HG02798 (cell line): ENCODE measurements around the gene CACNG4.
"Not testable (repeated sequence)": the region's sequence is repeated elsewhere in the genome, so short reads cannot be mapped to it uniquely, and the experiment has no call there.

Source experiments
- ATAC-seq: cut with Tn5 transposase; IDR thresholded peaks from one replicate; pipeline ENCODE4 v1.9.1; 2021; ENCODE audit warnings: mild to moderate bottlenecking; ENCODE audit not compliant: unreplicated experiment, poor library complexity

CACNG4 gene

GRCh38 chr17:66960613-66961012, 3.9 kb upstream of the CACNG4 start:
- no peak for ATAC-seq

- no peak for ATAC-seq
Measured at GRCh38 chr17:66963521-66963908, 992 bp upstream of the CACNG4 start.

- no peak for ATAC-seq
Measured at GRCh38 chr17:66964930-66965800, 658 bp downstream of the CACNG4 start.

DNA sequence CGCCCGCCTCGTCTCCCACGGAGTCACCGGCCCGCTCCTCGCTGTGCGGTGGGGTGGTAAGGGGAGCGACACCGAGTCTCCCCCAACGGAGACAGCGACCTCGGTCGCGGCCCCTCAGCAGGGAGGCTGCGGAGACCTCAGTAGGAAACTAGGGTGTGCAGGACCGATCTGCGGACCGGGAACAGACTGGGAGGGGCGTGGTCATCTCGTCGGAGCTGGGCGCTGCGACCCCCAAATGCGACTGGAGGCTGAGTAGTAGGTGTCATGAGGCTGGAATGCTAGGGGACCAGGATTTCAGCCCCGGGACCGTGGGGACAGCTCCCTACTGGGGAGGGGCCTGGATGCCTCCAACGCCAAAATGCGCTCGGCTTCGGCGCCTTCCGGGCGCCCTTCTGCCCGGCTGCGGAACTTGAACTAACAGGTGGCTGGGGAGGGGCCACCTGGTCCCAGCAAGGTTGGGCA, 1.3 kb downstream of the CACNG4 start:
- ATAC-seq, result no peak

DNA sequence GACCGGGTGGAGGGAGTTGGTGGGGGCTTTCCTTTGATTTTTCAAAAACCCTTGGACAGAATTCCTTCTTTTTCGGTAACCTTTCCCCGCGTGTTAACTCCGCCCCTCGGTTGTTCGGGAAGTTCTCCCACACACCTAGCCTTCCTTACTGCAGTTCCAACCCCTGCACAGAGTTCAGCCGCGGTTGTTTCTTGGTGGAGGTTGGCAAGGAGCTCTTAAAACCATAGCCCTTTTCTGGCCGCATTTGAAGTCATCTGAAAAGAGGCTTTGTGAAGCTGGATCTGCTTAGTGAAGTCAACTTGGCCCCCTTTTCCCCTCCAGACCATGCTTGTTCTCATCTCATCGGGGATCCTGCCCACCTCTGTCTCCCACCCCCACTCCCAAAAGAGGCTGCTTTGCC, 1.8 kb downstream of the CACNG4 start:
- no peak for ATAC-seq

- no peak for ATAC-seq
Measured at GRCh38 chr17:66966704-66967418, 2.4 kb downstream of the CACNG4 start.

DNA sequence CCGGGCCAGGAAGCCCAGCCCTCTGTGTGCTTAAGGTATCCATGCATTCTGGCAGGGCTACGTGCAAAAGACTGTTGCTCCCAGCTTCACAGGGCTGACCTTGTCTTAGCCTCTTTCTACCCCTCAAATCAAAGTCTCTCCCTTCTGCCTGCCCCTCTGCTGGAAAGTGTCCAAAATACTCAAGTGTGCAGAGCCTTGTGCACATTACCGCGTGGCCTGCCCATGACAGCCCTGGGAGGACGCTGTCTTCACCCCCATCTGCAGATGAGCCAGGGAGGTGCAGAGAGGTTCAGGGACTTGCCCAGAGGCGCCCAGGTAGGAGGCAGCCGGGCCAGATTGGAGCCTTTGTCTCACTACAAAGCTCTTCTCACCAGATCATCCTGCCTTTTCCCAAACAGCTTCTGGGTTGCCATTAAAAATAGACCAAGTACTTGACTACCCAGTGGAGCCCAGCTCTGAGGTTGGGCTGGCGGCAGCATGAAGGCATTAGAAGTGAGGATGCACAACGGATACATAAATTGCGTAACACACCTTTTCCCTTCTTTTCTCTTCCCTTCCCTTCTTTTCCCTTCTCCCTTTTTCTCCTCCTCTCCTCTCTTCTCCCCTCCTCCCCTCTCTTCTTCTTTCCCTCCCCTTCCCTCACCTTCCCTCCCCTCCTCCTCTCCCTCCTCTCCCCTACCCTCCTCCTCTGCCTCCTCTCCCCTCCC, 3.5 kb downstream of the CACNG4 start:
- no peak for ATAC-seq

DNA sequence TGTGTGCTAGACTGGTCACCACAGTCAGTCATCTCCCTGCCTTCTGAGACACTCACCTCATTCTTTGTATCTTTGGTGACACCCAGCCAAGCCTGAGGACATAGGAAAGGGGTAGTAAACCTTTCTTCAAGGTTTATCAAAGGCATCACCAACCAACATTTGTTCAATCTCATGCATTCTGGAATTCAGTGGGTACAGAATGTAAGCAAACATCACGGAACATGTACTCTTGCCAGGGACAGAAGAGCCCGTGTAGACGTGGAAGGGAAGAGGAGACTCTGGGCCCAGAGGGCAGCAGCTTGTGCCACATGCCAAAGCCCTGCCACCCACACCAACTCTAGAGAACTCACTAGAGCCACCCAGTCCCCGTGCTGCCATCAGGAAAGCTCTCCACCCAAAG, 4.4 kb downstream of the CACNG4 start:
- ATAC-seq, result no peak

DNA sequence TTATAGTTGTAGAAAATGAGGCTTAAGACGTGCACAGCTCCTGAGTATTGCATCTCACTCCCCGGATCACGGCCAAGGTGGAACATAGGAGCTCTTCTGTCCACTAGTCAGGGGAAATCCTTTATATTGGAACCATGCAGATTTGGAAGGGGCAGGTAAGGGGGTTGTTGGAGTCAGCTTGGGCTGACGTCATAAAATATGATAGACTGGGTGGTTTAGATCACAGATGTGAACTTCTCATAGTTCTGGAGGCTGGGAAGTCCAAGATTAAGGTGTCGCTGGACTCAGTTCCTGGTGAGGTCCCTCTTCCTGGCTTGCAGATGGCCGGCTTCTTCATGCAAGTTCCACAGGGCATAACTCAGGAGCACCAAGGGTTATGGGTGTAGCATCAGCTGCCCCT, 5.6 kb downstream of the CACNG4 start:
- ATAC-seq, result no peak

DNA sequence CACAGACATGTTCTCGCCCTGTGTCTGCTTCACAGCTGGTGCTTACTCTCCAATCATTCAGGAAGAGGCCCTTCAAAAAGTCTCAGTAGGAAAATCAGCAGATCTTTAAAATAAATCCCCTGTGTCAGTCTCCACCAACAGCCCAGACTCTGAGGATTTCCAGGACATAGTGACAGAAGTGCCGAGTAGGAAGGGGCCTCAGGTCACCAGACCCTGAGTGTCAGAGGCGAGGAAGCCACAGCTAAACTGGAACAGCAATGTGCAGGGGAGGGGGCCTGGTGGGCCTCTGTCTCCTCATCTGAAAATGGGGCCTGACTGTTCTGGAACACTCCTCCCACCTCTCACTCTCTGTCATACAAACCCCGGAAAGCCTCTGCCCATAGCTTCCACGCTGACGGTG, 6.3 kb downstream of the CACNG4 start:
- no peak for ATAC-seq

GRCh38 chr17:66971264-66971663, 6.8 kb downstream of the CACNG4 start:
- no peak for ATAC-seq

DNA sequence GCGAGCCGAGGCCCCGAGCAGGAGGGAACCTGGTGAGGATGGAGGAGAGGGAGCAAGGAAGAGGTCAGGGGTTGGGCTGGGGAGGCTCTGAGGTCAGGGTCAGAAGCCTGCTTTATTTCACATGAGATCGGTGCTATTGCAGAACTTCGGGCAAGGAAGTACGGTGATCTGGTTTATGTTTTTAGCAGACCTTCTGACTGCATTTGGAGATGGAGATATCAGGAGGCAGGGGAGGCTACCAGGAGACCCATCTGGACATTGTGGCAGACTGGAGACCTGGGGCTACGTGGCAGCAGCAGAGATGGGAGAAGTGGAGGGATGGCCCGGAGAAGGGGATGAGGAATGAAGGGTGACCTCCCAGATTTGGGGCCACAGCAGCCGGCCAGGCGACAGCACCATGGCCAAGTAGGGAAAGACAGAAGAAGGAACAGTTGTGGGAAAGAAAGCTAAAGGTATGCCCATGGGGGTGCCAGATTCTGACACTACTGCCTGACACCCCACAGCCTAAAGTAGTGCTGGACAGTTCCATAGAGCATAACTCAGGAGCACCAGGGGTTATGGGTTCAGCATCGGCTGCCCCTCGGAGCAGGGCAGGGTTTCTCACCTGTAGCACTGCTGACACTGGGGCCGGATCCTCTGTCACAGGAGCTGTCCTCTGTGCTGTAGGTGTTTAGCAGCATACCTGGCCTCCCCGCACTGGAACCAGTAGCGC, 7.4 kb downstream of the CACNG4 start:
- no peak for ATAC-seq

- ATAC-seq, result not testable (repeated sequence)
Measured at GRCh38 chr17:66972442-66972830, 7.9 kb downstream of the CACNG4 start.

GRCh38 chr17:66975188-66975587, 10.7 kb downstream of the CACNG4 start:
- no peak for ATAC-seq

DNA sequence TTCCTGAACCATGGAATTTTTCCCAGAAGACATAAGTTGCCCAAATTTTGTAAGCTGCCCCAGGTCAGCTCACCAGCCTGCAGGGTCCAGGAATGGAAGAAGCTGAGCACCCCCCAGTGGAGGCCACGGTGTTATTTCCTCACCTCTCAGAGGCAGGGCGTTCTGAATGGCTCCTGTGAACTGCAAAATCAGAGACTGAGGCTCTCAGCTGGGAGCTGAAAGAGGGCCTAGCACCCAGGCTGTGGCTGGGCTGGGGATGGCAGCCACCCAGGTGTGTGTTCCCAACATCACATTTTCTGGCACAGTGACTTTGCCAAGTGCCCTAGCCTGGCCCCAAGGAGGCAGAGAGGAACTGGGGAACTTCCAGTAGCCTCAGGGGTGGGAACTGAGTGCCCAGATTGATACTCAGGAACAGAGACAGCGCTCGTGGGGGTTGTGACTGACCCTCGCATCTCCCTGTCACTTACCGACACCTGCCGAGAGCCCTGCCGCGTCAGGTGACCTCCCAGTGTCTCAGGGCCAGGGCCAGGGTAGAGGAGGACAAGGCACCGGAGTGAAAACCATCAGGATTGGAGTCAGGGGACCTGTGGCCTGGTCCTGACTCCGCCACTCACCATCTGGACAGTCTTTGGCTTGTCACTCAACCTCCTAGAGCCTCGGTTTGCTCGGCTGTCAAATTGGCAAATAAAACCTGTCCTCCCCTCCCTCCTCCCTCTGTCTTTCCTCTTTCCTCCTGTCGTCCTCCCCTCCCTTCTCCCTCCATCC, 11.3 kb downstream of the CACNG4 start:
- no peak for ATAC-seq

GRCh38 chr17:66976379-66976663, 11.8 kb downstream of the CACNG4 start:
- ATAC-seq, result no peak

DNA sequence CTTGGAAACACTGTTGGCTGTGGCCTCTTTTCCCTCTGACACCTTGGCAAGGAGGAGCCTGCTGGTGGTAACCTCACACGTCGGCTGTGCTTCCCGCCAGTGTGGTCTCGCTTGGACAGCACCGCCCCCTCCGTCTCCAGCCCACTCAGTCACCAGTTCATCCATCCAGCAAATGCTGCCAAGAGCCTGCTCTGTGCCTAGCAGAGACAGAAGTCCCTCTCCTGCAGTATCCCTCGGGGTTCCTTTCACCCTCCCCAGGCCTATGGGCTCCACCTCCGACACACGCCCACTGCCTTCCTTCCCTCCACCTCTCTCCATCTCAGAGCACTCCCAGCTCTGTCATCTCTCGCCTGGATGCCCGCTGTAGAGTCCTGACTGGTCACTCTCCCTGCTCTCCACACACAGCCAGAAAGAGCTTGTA, 12.3 kb downstream of the CACNG4 start:
- no peak for ATAC-seq

DNA sequence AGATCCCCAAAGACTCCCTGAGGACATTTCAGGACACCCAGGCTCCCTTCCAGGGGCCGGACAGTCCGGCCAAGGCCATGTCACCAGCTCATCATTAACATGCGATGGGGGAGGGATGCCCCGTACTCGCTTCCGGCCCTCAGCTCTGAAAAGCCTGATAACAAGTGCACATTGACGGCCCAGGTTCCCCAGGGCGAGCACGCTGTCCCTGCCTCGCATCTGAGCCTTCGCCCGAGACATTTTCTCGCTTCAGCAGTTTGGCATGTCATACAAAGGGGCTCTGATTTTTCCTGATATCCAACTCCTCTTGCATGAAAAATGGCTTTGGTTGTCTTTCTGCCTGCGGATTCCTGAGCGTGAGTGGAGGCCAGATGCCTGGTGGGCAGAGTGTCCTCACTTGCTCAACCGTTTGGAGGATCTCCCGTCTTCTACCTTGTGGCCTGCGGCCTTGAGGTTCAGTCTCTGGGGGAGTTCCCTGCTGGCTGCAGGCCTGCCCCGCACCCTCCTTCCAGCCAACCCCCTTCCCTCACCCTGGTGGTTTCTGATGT, 14.1 kb downstream of the CACNG4 start:
- ATAC-seq, result no peak

GRCh38 chr17:66980896-66981295, 16.4 kb downstream of the CACNG4 start:
- no peak for ATAC-seq
